ENCODE data around the gene ATP9A. TPM values are rescaled to one million over a fixed set of nuclear protein-coding genes. Genes with fewer than 3 reads are reported as not detected.

Gene ATP9A
- total and polyA plus RNA-seq, 4 donors = 2.4 to 16.7 (median 9.9) TPM

DNA sequence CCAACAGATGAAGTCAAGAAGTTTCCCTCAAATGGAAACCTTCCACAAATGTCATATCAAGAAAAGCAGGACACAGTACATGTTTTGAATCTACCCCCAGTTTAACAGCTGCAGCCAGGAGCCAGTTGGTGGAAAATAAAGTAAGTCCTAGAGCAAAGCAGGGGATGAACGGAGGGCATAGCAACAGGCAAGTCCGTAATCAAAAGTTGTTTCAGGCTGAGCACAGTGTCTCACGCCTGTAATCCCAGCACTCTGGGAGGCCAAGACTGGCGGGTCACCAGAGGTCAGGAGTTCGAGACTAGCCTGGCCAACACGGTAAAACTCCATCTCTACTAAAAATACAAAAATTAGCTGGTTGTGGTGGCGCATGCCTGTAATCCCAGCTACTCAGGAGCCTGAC lies 36.6 kb upstream of the ATP9A start:
- Histone ChIP-seq H3K27me3 (ENCODE audit: control insufficient read depth in 4 of 4, insufficient read depth in 4 of 4, low read length in 3 of 4) (no peaks in the 10 kb centered on the region), H3K9me3 (ENCODE audit: control insufficient read depth in 4 of 4, low read length in 3 of 4) (no peaks in the 10 kb centered on the region), H3K27ac (ENCODE audit: low read depth in 1 of 2, low read length in 2 of 2) (no peak overlapping the region), H3K9ac (ENCODE audit: low read depth in 1 of 2, low read length in 2 of 2) (no peak overlapping the region), H3K4me1 (ENCODE audit: control insufficient read depth in 4 of 4, insufficient read depth in 4 of 4, low read length in 3 of 4) (peaks cover 0 to 24% (median 14%) of the 10 kb centered on the region in 4 donors), H3K4me3 (ENCODE audit: low read depth in 1 of 3, low read length in 3 of 3) (no peak overlapping the region), H3K36me3 (ENCODE audit: control insufficient read depth in 4 of 4, insufficient read depth in 3 of 4, low read depth in 1 of 4, low read length in 3 of 4) (no peaks in the 10 kb centered on the region)
- 87% methylated on average over 7 of the region's 7 CpGs for WGBS
- DNase-seq (ENCODE audit: low spot score) = no peak
- TF ChIP-seq MAX (IDR thresholded peaks at IDR 0.05) (no peak), YY1 (IDR thresholded peaks at IDR 0.05) (no peak), ZBTB33 (IDR thresholded peaks at IDR 0.05) (no peak), GABPA (IDR thresholded peaks at IDR 0.05 in 1 of 2, conservative IDR thresholded peaks at IDR 0.05 in 1 of 2) (no peak), TAF1 (conservative IDR thresholded peaks at IDR 0.05) (no peak), REST (IDR thresholded peaks at IDR 0.05) (no peak), NR2F2 (IDR thresholded peaks at IDR 0.05) (no peak), JUND (IDR thresholded peaks at IDR 0.05) (no peak), RXRA (IDR thresholded peaks at IDR 0.05) (no peak), CTCF (IDR thresholded peaks at IDR 0.05; ENCODE audit: low read depth, low read length, missing input control) (no peak), SP1 (IDR thresholded peaks at IDR 0.05) (no peak), FOXA2 (IDR thresholded peaks at IDR 0.05) (no peak), FOXA1 (IDR thresholded peaks at IDR 0.05) (no peak), EGR1 (IDR thresholded peaks at IDR 0.05; ENCODE audit: low read depth in 2 of 2) (no peak)
- TF ChIP-seq, protein P1, sequence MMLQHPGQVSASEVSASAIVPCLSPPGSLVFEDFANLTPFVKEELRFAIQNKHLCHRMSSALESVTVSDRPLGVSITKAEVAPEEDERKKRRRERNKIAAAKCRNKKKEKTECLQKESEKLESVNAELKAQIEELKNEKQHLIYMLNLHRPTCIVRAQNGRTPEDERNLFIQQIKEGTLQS (IDR thresholded peaks at IDR 0.05) = no peak

All from liver (tissue), 9 donors.